ENCODE data around the gene PTCD1.
"Not testable (repeated sequence)": the region's sequence is repeated elsewhere in the genome, so short reads cannot be mapped to it uniquely, and the experiment has no call there.

Gene PTCD1

GRCh38 chr7:99449326-99449725, 10.7 kb upstream of the PTCD1 start:
- DNase-seq (ENCODE audit: low read depth in 2 of 2) = no peak

GRCh38 chr7:99448855-99449254, 10.3 kb upstream of the PTCD1 start:
- DNase-seq (ENCODE audit: low read depth in 2 of 2) = no peak

GRCh38 chr7:99447943-99448342, 9.3 kb upstream of the PTCD1 start:
- DNase-seq (ENCODE audit: low read depth in 2 of 2) = no peak

- DNase-seq (ENCODE audit: low read depth in 2 of 2) = no peak
Observed at GRCh38 chr7:99446096-99446495, 7.5 kb upstream of the PTCD1 start.

- DNase-seq (ENCODE audit: low read depth in 2 of 2) = no peak
Observed at GRCh38 chr7:99440195-99440594, 1.6 kb upstream of the PTCD1 start.

- DNase-seq (ENCODE audit: low read depth in 2 of 2) = no peak
Observed at GRCh38 chr7:99437946-99438572, 539 bp downstream of the PTCD1 start.

- no peak for DNase-seq (ENCODE audit: low read depth in 2 of 2)
Observed at GRCh38 chr7:99433158-99433557, 5.4 kb downstream of the PTCD1 start.

GRCh38 chr7:99431756-99432540, 6.7 kb downstream of the PTCD1 start:
- not testable (repeated sequence) for DNase-seq (ENCODE audit: low read depth in 2 of 2)

- DNase-seq (ENCODE audit: low read depth in 2 of 2) = no peak
Observed at GRCh38 chr7:99429756-99430155, 8.8 kb downstream of the PTCD1 start.

GRCh38 chr7:99428972-99429566, 9.5 kb downstream of the PTCD1 start:
- no peak for DNase-seq (ENCODE audit: low read depth in 2 of 2)

GRCh38 chr7:99424932-99425730, 13.5 kb downstream of the PTCD1 start:
- no peak for DNase-seq (ENCODE audit: low read depth in 2 of 2)

GRCh38 chr7:99422625-99423024, 16.0 kb downstream of the PTCD1 start:
- DNase-seq (ENCODE audit: low read depth in 2 of 2) = no peak

GRCh38 chr7:99422186-99422585, 16.4 kb downstream of the PTCD1 start:
- no peak for DNase-seq (ENCODE audit: low read depth in 2 of 2)

GRCh38 chr7:99420986-99421385, 17.6 kb downstream of the PTCD1 start:
- no peak for DNase-seq (ENCODE audit: low read depth in 2 of 2)

- no peak for DNase-seq (ENCODE audit: low read depth in 2 of 2)
Observed at GRCh38 chr7:99420213-99420612, 18.4 kb downstream of the PTCD1 start.

- DNase-seq (ENCODE audit: low read depth in 2 of 2) = no peak
Observed at GRCh38 chr7:99419323-99420021, 19.1 kb downstream of the PTCD1 start.

GRCh38 chr7:99418260-99418659, 20.3 kb downstream of the PTCD1 start:
- no peak for DNase-seq (ENCODE audit: low read depth in 2 of 2)

- DNase-seq (ENCODE audit: low read depth in 2 of 2) = not testable (repeated sequence)
Observed at GRCh38 chr7:99415513-99416127, 23.0 kb downstream of the PTCD1 start.

- no peak for DNase-seq (ENCODE audit: low read depth in 2 of 2)
Observed at GRCh38 chr7:99410635-99411034, 28.0 kb downstream of the PTCD1 start.

GRCh38 chr7:99409806-99410205, 28.8 kb downstream of the PTCD1 start:
- DNase-seq (ENCODE audit: low read depth in 2 of 2) = no peak

- DNase-seq (ENCODE audit: low read depth in 2 of 2) = no peak
Observed at GRCh38 chr7:99409192-99409572, 29.4 kb downstream of the PTCD1 start.

Data from stimulated activated CD8-positive, alpha-beta memory T cell treated with anti-CD3 and anti-CD28 coated beads, Interleukin-7, amount 100 ng/mL, for 4 hours (primary cell).